Ectodermal cell (in vitro differentiated cells): ENCODE measurements around the gene LARGE2.
A peak's percentile ranks its signal among the peaks of the same experiment; 100 is the strongest.

Source experiments
- H3K27ac ChIP-seq: 2 replicates; pipeline ENCODE4 v1.7.0; 2013; ENCODE audit warnings: mild to moderate bottlenecking, low read depth, low read length; ENCODE audit not compliant: insufficient read depth, poor library complexity, severe bottlenecking
- H3K27me3 ChIP-seq: 2 replicates; pipeline ENCODE4 v1.7.0; 2013; ENCODE audit warnings: mild to moderate bottlenecking, low read length; ENCODE audit not compliant: insufficient read depth, control insufficient read depth, poor library complexity, severe bottlenecking
- H3K36me3 ChIP-seq: one replicate; pipeline ENCODE4 v1.7.0; 2013; ENCODE audit warnings: low read length; ENCODE audit not compliant: control insufficient read depth, insufficient read depth
- H3K4me1 ChIP-seq: one replicate; pipeline ENCODE4 v1.7.0; 2013; ENCODE audit warnings: low read length; ENCODE audit not compliant: control insufficient read depth, insufficient read depth
- H3K4me3 ChIP-seq: 2 replicates; pipeline ENCODE4 v1.7.0; 2013; ENCODE audit warnings: low read depth, low read length, control low read depth; ENCODE audit not compliant: insufficient read depth
- H3K9me3 ChIP-seq: 2 replicates; pipeline ENCODE4 v1.7.0; 2013; ENCODE audit warnings: mild to moderate bottlenecking, low read length, moderate library complexity; ENCODE audit not compliant: control insufficient read depth
- WGBS, 2 experiments: methylation state at CpG; one replicate each; pipeline ENCODE4 v1.1.7; 2013; ENCODE audit warnings: missing lambda C conversion rate in 2 of 2; 5-methylcytosine and 5-hydroxymethylcytosine counted together

LARGE2 gene

GRCh38 chr11:45885921-45886721, 36.3 kb upstream of the LARGE2 start:
- Histone ChIP-seq H3K4me1 (peaks cover 5% of the 10 kb centered on the region), H3K4me3 (peak overlapping the region; percentile 63), H3K27me3 (peaks cover 18% of the 10 kb centered on the region), H3K36me3 (no peaks in the 10 kb centered on the region), H3K27ac (no peak overlapping the region), H3K9me3 (no peaks in the 10 kb centered on the region)
- 11% methylated on average over 42 of the region's 43 CpGs for WGBS, 2 experiments

GRCh38 chr11:45886816-45887520, 35.5 kb upstream of the LARGE2 start:
- H3K27me3 ChIP-seq: peaks cover 18% of the 10 kb centered on the region
- WGBS, 2 experiments: 83 to 84% methylated on average over 3 to 4 of the region's 4 CpGs
- H3K4me3 ChIP-seq: no peak overlapping the region
- H3K4me1 ChIP-seq: peaks cover 5% of the 10 kb centered on the region
- no peaks in the 10 kb centered on the region for H3K36me3 ChIP-seq
- no peaks in the 10 kb centered on the region for H3K9me3 ChIP-seq
- no peak overlapping the region for H3K27ac ChIP-seq

- Histone ChIP-seq H3K4me3 (no peak overlapping the region), H3K4me1 (peaks cover 5% of the 10 kb centered on the region)
- 95% methylated on average over 10 of the region's 10 CpGs for WGBS, 2 experiments
Observed at GRCh38 chr11:45887587-45887986, 34.9 kb upstream of the LARGE2 start.

GRCh38 chr11:45889555-45889954, 32.9 kb upstream of the LARGE2 start:
- Histone ChIP-seq H3K36me3 (no peaks in the 10 kb centered on the region), H3K4me3 (no peak overlapping the region), H3K4me1 (peaks cover 15% of the 10 kb centered on the region), H3K27me3 (peaks cover 18% of the 10 kb centered on the region), H3K27ac (no peak overlapping the region), H3K9me3 (no peaks in the 10 kb centered on the region)
- WGBS, 2 experiments: 87 to 90% methylated on average over 8 of the region's 8 CpGs

More at GRCh38 chr11:45887587-45887986, 34.9 kb upstream of the LARGE2 start:
- H3K27ac ChIP-seq: no peak overlapping the region
- H3K27me3 ChIP-seq: peaks cover 18% of the 10 kb centered on the region
- no peaks in the 10 kb centered on the region for H3K9me3 ChIP-seq
- no peaks in the 10 kb centered on the region for H3K36me3 ChIP-seq

- Histone ChIP-seq H3K27ac (no peak overlapping the region), H3K36me3 (no peaks in the 10 kb centered on the region), H3K27me3 (peaks cover 16% of the 10 kb centered on the region), H3K4me1 (peaks cover 12% of the 10 kb centered on the region), H3K9me3 (no peaks in the 10 kb centered on the region), H3K4me3 (no peak overlapping the region)
- 94 to 96% methylated on average over 9 of the region's 9 CpGs for WGBS, 2 experiments
Observed at GRCh38 chr11:45889966-45890365, 32.5 kb upstream of the LARGE2 start.

GRCh38 chr11:45890886-45891550, 31.4 kb upstream of the LARGE2 start:
- Histone ChIP-seq H3K9me3 (no peaks in the 10 kb centered on the region), H3K4me3 (no peak overlapping the region), H3K4me1 (peaks cover 11% of the 10 kb centered on the region), H3K27me3 (peaks cover 10% of the 10 kb centered on the region), H3K36me3 (no peaks in the 10 kb centered on the region), H3K27ac (no peak overlapping the region)
- WGBS, 2 experiments: 90 to 91% methylated on average over 9 of the region's 9 CpGs

GRCh38 chr11:45892856-45893255, 29.6 kb upstream of the LARGE2 start:
- no peak overlapping the region for H3K27ac ChIP-seq
- 70 to 78% methylated on average over 5 of the region's 5 CpGs for WGBS, 2 experiments
- no peaks in the 10 kb centered on the region for H3K36me3 ChIP-seq
- H3K4me3 ChIP-seq: no peak overlapping the region
- H3K4me1 ChIP-seq: peaks cover 22% of the 10 kb centered on the region
- H3K9me3 ChIP-seq: no peaks in the 10 kb centered on the region
- peaks cover 6% of the 10 kb centered on the region for H3K27me3 ChIP-seq

- no peak overlapping the region for H3K4me3 ChIP-seq
- peaks cover 6% of the 10 kb centered on the region for H3K27me3 ChIP-seq
- no peaks in the 10 kb centered on the region for H3K9me3 ChIP-seq
- WGBS, 2 experiments: 88 to 90% methylated on average over 6 of the region's 6 CpGs
- peaks cover 30% of the 10 kb centered on the region for H3K4me1 ChIP-seq
- no peak overlapping the region for H3K27ac ChIP-seq
- no peaks in the 10 kb centered on the region for H3K36me3 ChIP-seq
Observed at GRCh38 chr11:45894555-45895247, 27.8 kb upstream of the LARGE2 start.

- Histone ChIP-seq H3K4me3 (no peak overlapping the region), H3K27ac (no peak overlapping the region), H3K9me3 (no peaks in the 10 kb centered on the region), H3K4me1 (peaks cover 30% of the 10 kb centered on the region), H3K36me3 (no peaks in the 10 kb centered on the region), H3K27me3 (peaks cover 11% of the 10 kb centered on the region)
- 90% methylated on average over 6 of the region's 8 CpGs for WGBS, 2 experiments
Observed at GRCh38 chr11:45895553-45896259, 26.8 kb upstream of the LARGE2 start.
